IPS-18c (cell line): ENCODE measurements around the gene AHDC1.
"Not testable (repeated sequence)": the region's sequence is repeated elsewhere in the genome, so short reads cannot be mapped to it uniquely, and the experiment has no call there.

Source experiments
- H3K4me3 ChIP-seq: 2 replicates; pipeline ENCODE4 v1.7.0; 2013; ENCODE audit warnings: low read depth, mild to moderate bottlenecking, low read length, moderate library complexity; ENCODE audit not compliant: insufficient read depth
- H3K9me3 ChIP-seq: one replicate; pipeline ENCODE4 v1.6.1; 2013; ENCODE audit warnings: mild to moderate bottlenecking, low read length, moderate library complexity; ENCODE audit not compliant: control insufficient read depth, insufficient read depth

AHDC1 gene

DNA sequence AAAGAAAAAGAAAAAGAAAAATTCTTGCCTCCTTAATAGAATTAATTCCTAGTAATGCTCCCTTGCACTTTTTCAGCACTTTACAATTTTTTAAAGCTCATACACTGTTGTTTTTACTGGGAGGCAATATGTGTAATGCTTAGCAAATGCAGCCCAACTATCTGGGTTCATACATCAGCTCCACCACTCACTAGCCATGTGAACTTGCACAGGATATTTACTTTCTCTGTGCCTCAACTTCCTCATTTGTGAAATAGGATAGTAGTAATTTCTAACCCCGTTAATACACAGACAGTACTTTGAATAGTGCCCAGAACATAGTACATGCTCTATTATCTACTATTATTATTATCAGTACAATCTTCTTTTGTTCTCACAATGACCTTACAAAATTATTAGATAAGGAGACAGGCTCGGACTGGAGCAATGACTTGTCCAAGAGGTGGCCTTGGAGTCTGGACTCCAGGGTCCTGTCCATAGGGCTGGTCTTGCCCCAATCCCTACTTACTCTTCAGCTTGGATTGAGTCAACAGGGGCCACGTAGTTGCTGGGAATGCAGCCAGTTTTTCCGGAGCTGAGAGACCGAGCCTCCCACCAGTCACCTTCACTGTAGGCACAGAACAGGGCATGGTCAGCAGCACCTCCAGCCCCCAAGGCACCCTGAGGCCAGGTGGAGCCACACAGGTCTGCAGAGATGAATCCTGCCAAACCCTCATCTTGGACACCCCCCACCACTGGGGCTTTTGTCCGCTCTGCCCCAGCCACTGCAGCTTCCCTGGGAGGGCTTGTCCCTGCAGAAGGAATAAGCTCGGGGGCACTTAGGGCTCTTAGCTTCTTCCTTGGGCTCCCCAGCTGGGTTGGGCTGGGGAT lies 17.3 kb upstream of the AHDC1 start:
- H3K4me3 ChIP-seq, result no peak overlapping the region
- no peaks in the 10 kb centered on the region for H3K9me3 ChIP-seq

DNA sequence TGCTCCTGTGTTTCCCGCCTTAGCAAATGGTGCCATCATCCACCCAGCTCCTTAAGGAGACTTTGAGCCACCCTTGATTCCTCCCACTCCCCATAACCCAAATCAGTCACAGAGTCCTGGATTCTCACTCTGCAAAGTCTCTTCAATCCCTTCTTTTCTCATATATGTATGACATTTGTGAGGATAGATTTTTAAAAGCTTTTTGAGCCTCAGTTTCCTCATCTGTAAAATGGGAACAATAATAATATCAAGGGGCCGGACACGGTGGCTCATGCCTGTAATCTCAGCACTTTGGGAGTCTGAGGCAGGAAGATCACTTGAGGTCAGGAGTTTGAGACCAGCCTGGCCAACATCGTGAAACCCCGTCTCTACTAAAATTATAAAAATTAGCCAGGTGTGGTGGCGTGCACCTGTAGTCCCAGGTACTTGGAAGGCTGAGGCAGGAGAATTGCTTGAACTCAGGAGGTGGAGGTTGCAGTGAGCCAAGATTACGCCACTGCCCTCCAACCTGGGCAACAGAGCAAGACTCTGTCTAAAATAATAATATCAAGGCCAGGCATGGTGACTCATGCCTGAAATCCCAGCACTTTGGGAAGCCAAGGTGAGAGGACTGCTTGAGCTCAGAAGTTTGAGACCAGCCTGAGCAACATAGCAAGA lies 16.0 kb upstream of the AHDC1 start:
- H3K4me3 ChIP-seq, H3K9me3 ChIP-seq: not testable (repeated sequence)

DNA sequence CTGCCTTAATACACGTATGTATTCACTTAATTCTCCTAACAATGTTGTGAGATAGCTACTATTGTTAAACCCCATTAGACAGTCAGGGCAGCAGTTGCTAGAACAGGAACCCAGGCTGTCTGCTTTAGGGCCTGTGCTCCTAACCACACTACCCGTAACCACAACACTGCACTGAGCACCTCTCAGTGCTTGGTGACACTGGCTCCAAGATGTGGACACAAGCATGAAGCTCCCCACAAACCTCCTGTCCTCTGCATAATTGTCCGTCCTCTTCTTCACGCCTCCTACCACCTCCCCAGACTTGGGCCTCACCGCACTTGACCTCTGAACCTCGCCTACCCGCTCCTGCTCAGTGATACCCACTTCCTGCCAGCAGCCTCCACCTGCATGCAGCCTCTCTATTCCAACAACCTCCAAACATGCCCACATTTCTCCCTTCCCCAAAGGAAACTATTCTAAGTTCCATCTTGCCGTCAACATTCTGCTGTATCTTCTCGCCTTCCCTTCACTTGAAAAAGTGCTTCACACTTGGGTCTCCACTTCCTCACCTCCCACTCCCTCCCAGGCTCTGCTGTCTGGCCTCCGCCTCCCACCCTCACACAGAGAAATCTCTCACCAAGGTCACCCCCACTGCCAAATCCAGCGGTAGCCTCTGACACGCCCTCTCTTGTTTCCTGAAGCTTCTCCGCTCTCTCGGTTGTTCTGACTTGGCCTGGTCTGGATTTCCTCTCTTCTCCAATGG lies 14.6 kb upstream of the AHDC1 start:
- H3K9me3 ChIP-seq, result no peaks in the 10 kb centered on the region
- H3K4me3 ChIP-seq, result no peak overlapping the region

DNA sequence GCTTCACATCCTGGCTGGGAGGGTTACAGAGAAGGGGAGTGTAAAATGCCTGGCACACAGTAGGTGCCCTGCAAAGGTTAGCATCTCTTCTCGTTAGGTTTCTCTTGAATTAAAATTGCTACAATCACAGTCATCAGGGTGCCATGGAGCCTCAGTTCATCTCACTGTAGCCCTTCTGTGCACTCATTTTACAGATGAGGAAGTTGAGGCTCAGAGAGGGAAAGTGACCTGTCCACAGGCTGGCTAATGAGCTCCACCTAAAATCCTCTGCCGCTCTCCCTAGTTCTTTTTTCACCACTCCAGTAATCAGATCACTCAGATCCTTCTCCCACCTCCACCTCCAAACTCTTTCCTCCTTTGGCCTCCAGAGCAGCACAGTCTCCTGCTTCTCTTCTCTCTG lies 13.5 kb upstream of the AHDC1 start:
- H3K9me3 ChIP-seq, result no peaks in the 10 kb centered on the region
- no peak overlapping the region for H3K4me3 ChIP-seq

DNA sequence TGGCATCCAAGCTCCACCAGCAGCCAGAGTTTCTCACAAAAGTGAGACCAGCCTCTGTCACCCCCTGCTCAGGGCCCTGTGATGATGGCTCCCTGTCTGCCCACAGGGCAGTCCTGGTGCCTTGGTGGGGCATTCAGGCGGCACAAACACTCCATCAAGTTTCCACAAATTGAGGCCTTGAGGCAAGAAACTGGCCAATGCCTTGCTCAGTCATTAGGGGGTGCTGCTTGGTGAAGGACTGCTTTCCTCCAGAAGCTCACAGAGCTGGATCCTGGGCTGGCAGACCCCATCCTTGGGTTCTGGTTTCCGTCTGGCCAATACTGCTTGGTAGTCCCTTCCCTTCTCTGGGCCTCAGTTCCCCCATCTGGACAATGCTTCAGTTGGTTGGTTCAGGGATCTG lies 12.5 kb upstream of the AHDC1 start:
- Histone ChIP-seq H3K9me3 (no peaks in the 10 kb centered on the region), H3K4me3 (no peak overlapping the region)

DNA sequence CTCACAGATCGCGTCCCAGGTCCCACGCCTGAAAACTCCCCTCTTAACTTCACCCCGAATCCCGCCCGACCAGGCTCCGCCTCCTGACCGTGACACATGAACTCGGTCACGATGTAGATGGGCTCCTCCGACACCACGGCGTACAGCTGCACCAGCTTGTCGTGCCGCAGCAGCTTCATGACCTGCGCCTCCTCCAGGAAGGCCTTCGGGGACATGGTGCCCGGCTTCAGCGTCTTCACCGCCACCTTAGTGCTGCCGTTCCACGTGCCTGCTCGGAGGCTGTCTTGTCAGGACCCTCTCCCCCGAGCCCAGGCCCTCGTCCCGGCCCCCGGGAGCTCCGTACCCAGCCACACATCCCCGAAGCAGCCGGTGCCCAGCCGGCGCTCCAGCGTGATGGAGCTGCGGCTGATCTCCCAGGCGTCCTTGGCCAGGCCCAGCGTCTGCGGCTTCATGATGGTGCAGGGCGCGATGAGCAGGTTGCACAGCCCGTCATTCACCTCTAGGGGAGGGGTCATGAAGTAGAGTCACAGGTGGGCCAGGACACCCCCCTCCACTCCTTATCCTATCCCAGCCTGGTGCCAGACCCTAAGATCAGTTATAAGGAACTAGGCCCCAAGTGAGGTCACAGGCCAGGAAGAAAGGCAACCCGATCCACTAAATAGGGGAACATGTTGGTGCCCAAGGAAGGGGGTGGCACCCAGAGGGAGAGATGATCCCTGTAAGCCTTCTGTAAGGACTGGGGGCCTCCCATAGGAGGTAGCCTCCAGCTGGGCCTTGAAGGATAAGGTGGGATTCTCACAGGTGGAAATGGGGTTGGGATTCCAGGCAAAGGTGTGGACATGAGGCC lies 11.6 kb upstream of the AHDC1 start:
- Histone ChIP-seq H3K4me3 (peak overlapping the region; percentile 52), H3K9me3 (no peaks in the 10 kb centered on the region)

DNA sequence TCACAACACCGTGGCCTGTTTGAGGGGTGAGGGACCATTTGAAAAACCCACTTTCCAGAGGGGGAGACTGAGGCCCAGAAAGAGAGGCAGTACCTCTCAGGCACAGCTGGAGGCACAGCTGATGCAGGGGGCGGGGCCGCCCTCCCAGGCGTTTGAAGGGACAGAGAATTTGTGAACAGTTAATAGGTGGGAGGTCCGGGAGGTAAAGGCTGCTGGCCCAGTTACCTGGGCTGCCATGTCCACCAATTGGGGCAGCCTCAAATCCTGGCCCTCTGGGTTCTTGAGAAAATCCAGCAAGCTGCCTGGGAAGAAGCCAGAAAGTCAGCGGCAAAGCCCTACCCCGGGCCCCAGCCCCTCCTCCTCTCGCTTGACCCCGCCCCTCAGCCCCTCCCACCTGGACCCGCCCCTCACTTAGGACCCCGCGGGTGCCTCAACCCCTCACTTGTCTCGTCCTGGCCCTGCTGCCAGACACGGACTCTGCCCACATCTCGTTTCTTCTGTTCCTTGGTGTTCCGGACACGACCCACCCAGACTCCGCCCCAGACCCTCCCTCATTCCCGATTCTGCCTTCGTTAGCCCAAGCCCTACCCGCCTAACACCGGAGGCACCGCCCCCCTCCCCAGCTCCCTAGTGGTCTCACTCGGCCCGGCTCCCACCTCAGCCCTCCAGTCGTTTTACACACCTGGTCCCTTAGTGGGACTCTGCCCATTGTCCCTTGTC lies 10.8 kb upstream of the AHDC1 start:
- no peaks in the 10 kb centered on the region for H3K9me3 ChIP-seq
- peak overlapping the region; percentile 52 for H3K4me3 ChIP-seq

DNA sequence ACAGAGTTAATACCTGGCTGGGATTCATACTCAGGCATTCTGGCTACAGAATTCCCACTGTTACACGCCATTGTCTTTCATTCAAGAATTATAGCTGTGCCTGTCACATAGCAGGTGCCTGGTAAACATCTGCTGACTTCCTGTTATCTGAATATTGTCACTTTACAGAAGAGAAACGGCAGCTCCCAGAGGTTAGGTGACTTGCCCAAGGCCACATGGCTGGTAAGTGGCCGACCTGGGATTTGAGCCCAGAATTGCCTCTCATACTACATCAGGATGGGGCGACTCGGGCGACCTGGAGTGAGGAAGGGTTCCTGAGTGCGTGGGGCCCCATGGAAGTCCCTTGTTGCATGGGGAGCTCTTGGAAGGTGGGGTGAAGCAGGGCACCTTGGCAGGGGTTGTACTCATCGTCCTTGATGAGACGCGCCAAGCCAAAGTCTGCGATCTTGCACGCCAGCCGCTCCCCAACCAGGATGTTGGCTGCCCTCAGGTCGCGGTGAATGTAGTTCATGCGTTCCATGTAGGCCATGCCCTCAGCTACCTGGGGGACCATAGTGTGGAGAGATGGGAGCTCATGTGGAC lies 10.2 kb upstream of the AHDC1 start:
- H3K9me3 ChIP-seq, result no peaks in the 10 kb centered on the region
- H3K4me3 ChIP-seq, result no peak overlapping the region

DNA sequence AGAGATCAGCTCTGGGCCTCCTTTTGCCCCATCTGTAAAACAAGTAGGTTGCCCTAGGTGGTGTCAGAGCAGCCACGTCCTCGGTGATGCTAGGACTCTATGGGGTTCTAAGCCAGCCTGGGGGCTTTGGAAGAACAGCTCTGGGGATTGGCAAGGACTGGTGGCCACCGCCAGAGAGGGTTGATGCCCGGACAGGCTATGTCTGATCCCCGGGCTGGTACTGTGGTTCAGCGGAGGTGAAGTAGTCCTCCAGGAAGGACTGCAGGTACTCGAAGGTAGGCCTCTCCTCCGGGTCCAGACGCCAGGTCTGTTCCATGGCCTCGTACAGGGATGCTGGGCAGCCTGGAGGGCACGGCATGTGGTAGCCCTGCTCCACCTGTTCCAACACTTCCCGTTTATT lies 8.8 kb upstream of the AHDC1 start:
- no peaks in the 10 kb centered on the region for H3K9me3 ChIP-seq
- H3K4me3 ChIP-seq, result no peak overlapping the region

DNA sequence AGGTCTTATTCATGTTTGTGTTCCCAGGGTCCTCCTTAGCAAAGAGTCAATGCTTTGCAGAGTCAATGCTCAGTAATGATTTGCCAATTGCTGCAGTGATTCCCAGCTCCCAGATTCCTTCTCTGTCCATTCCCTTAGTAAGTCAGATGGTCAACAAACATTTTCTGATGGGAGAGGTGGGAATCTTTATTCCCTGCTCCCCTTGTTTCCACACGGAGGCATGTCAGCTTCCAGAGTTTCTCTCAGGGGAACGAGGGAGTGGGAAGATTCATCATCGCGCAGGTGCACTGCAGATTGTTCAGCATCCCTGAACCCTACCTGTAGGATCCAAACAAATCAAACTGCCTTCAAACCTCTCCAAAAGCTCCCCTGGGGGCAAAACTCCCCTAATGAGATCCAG lies 7.5 kb upstream of the AHDC1 start:
- no peaks in the 10 kb centered on the region for H3K9me3 ChIP-seq
- H3K4me3 ChIP-seq, result no peak overlapping the region

DNA sequence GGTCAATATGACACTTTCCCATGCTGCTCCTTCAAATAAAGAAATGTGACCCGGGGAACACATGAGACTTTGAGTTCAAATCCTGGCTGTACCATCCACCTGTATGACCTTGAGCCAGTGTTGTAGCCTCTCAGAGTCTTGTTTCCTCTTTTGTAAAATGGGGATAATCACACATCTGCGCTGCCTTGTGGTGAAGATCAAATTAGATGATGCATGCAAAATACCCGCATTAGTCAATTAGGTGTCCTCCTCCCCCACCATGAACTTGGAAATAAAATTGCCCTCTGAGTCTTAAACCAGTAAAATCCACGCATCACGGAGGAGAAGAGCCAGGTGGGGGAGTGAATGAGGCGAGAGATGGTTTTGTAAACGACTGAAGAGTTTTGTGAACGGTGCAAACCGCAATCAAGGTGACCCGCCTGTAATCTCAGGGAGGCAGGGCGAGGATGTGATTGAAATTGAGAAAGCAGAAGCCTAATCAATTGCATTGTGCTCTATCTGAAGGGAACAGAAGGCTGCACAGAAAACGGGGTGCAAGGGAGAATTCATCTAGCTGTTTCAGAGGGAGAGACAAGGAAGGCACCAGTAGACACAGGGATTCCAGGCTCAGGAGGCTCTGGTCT lies 5.8 kb upstream of the AHDC1 start:
- H3K4me3 ChIP-seq, result no peak overlapping the region
- H3K9me3 ChIP-seq, result no peaks in the 10 kb centered on the region

DNA sequence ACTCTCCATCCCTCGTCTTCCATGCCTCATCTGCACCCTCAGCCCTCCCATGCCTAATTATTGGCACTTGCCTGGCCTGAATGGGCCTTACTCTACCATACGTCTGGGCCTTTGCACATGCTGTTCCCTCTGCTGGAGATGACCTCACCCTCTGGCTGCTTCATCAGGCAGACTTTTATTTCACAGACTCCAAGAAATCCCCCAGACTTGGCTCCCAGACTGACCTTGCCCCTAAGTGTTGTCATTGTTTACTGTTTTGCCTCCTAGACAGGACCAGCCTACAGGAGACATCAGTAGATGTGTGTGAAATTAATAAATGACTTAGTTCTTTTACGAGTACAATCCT lies 5.2 kb upstream of the AHDC1 start:
- H3K4me3 ChIP-seq, result no peak overlapping the region
- H3K9me3 ChIP-seq, result no peaks in the 10 kb centered on the region

DNA sequence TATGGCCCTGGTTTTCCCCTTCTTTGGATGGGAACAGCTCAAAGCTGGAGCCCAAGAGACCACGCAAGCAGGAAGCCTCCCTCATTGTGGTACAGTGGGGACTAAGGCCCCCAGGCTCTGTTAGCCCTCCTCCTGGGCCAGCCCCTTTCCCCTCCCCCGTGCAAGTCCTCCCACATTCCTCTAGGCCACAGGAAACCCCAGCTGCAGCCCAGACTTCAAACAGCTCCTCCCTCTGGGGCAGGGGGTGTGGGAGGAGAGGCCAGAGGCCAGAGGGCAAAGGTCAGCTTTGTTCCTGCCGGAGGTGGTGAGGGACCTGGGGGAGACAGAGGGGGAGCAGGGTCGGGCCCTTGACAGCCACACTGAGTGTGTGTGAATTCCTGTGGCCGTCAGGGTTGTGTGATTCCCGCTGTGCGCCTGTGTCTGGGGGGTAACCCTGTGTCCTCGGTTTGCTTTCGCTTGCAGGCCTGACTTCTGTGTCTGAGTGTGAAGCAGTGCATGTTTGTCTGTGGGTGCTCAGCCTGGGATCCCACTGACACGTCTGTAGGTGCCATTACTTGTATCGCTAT lies 3.4 kb upstream of the AHDC1 start:
- Histone ChIP-seq H3K4me3 (no peak overlapping the region), H3K9me3 (no peaks in the 10 kb centered on the region)

DNA sequence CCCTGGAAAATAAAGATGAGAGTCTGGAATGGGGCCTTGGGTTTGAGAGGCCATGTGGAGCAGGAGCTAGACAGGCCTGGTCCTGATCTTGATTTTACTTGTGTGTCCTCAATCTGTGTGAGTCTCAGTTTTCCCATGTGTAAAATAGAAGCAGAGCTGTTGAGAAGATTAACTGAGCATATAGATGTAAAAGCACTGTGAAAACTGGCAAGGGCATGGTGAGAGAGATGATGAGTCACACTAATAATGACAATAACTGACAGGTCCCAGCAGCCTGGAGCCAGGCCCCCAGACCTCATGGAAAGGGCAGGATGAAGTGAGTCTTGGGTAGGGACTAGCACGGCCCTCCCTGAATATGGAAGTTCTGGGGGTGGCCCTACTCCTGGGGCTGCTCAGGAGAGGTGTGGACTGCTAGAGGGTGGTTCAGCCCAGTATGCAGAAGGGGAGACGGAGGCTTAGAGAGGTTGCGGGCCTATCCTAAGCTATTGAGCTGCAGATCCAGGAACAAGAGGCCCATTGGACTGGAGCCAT lies 2.8 kb upstream of the AHDC1 start:
- H3K9me3 ChIP-seq, result no peaks in the 10 kb centered on the region
- H3K4me3 ChIP-seq, result 0 out of 2 replicates have a peak overlapping the region, but pooled peaks have one; percentile 2

DNA sequence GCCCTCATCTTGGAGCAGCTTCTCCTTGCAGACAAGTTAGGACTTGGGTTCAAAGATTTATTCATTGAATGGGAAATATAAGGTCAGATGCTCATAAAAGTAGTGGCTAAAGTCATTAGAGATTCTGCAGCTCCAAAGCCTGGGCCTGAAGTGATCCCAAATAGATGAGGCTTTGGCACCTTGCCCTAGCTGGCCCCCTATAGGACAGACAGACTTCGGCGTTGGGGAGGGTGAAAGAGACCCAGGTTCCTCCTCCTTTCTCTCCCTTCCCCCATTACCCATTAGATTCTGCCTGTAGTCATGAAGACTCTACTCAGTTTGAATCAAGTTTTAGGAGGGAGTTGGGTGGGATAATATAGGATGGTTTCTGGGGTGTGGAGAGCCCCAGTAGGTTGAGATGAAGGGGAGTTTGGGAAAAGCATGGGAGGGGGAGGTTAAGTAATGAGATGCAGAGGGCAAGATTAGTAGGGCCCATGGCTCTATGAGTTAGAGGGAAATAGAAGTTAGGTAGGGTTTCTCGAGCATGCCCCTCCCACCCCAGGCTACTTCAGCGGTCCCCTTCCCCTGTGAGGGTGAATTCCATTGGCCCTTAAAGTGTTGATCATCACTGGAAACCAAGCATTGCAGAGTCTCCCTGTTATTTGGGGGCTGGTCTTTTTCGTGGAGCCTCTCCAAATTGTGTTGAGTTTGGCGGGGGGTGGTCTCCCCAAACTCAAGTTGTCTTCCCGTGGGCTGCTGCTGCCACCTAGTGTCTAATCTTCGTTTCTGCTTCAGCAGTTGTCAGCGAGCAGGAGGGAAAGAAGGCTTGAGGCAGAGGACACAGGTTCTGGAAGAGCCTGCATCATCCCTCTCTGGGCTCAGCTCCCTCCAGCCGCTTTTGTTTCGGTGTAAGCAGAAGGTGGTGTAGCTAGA lies 2.1 kb upstream of the AHDC1 start:
- no peak overlapping the region for H3K4me3 ChIP-seq
- no peaks in the 10 kb centered on the region for H3K9me3 ChIP-seq
